Stimulated activated CD4-positive, alpha-beta T cell treated with anti-CD3 and anti-CD28 coated beads, Interleukin-1b, Interleukin-23, amount 100 ng/mL, for 1 hour (primary cell): ENCODE results near the gene MCEMP1.

Source experiments
- DNase-seq, 2 donors: peaks; one replicate each; pipeline ENCODE4 v3.0.0-alpha.2; 2020; ENCODE audit warnings: low read depth in 2 of 2

The MCEMP1 gene

GRCh38 chr19:7670790-7671189, 6.1 kb upstream of the MCEMP1 start:
- no peak for DNase-seq

- no peak for DNase-seq
Observed at GRCh38 chr19:7672522-7672921, 4.4 kb upstream of the MCEMP1 start.

DNA sequence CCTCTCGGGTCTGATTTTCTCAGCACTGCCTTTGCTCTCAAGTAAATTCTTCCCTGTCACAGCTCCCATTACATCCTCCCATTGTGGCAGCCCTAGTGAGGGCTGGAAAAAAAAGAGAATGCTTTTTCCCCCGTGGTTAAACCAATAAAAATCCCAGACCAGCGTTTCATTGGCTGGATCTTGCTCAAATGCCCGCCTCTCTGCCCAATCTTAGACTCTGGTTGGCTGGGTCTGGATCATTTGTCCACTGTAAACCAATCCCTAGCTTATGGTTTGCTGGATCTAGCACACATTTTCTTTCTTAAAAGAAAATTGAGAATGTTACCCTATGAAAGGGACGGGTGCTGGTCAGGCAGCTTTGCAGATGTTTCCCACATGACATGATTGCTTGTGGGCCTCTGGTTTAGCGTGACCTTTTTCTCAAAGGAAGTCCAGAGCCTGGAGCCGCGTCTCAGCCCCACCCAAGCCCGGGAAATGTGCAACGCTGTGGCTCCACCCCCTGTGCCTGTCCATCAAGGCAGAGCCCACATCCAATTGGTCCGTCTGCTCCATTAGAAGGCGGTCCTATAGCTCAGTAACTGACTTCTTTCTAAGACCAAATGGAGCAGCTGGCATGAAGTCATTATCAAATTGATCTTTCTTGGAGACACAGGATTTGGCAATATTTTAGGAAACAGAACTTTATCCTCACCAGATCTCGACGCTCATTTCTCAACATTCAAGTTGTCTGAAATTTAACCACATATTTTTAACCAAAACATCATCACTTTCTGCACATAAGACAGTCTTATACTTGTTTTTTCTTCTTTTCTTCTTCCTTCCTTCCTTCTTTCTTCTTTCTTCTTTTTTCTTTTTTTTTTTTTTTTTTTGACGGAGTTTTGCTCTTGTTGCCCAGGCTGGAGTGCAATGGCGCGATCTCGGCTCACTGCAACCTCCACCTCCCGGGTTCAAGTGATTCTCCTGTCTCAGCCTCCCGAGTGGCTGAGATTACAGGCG, 2.6 kb upstream of the MCEMP1 start:
- DNase-seq: no peak

- no peak for DNase-seq
Observed at GRCh38 chr19:7676376-7676775, 514 bp upstream of the MCEMP1 start.

- DNase-seq: no peak
Observed at GRCh38 chr19:7677669-7678311, 900 bp downstream of the MCEMP1 start.

- DNase-seq: peak; percentile 31 to 49
Observed at GRCh38 chr19:7678971-7679751, 2.3 kb downstream of the MCEMP1 start.

DNA sequence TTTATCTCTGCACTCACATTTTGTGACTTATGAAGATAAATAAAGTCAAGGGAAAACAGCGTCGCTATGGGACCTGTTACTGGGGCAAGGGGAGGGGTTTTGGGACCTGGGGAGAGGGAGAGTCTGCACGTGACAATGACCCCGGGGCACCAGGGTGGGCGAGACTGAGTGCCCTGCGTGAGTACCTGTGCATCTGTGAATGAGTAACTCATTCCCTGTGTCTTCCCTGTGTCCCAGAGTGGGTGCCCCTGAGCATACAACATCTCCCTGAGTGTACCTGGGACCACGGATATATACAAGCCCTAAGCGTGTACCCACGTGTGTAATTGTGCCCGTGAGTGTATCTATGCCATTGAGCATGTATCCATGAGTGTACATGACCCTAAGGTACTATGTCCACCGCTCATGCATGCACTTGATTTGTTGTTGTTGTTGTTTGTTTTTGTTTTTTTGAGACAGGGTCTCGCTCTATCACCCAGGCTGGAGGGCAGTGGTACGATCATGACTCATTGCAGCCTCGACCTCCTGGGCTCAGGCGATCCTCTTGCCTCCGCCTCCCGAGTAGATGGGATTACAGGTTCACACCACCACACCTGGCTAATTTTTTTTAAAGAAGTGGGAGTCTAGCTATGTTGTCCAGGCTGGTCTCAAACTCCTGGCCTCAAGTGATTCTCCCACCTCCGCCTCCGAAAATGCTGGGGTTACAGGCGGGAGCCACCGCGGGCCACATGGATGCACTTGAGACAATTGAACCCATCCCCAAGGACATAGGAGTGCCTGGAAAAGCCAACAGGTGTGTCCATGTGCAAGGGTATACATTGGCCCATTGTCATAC, 3.1 kb downstream of the MCEMP1 start:
- no peak for DNase-seq

DNA sequence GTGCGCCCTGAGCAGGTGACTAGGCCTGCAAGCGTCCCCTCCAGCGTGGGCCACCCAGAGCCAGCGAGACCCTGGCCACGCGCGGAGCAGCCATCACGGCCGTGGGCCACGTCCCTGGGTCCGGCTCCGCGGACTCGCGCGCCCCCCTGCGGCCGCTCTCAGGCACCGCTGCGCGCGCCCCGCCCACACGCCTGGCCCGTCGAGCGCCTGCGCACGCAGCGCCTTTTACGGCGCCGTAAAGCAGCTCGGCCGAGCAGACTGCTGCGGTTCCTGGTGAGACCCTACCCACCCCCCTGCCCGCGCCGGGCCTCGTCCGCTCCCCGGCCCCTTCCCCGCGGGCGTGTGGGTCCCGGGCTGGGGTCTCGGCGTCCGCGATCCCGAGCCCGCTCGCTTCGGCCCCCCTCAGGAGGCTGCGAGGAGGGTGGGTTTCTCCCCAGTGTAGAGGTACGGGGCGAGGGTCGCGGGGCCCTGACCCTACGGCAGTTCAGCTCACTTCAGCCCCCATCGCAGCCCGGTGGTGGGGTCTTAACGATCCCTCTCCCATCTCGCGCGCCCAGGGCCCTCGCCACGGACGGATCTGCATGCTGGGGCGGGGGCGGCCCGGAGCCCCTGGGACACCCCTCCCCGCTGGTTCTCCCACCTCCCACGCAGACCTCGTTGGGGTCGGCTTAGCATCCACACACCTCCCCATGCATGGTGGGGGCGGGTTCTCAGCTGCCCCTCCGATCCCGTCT, 3.9 kb downstream of the MCEMP1 start, which contains the start of gene TRAPPC5:
TRAPPC5 (plus strand) TSS at position 228 of the 734 bp plus-strand sequence. CDS start 1,421 bp downstream, outside the sequence.
- DNase-seq: peak; percentile 70 to 78

- DNase-seq: peak; percentile 57 to 71
Observed at GRCh38 chr19:7681340-7682174, 4.7 kb downstream of the MCEMP1 start.

DNA sequence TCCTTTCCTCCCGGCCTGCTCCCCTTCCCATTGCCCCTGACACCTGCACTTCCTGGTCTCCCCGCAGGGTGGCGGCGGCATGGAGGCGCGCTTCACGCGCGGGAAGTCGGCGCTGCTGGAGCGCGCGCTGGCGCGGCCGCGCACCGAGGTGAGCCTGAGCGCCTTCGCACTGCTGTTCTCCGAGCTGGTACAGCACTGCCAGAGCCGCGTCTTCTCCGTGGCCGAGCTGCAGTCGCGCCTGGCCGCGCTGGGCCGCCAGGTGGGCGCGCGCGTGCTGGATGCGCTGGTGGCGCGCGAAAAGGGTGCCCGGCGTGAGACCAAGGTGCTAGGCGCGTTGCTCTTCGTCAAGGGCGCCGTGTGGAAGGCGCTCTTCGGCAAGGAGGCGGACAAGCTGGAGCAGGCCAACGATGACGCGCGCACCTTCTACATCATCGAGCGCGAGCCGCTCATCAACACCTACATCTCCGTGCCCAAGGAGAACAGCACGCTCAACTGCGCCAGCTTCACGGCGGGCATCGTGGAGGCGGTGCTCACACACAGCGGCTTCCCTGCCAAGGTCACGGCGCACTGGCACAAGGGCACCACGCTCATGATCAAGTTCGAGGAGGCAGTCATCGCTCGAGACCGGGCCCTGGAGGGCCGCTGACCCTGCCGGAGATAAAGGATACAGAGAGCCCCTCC, 5.4 kb downstream of the MCEMP1 start:
- no peak for DNase-seq

DNA sequence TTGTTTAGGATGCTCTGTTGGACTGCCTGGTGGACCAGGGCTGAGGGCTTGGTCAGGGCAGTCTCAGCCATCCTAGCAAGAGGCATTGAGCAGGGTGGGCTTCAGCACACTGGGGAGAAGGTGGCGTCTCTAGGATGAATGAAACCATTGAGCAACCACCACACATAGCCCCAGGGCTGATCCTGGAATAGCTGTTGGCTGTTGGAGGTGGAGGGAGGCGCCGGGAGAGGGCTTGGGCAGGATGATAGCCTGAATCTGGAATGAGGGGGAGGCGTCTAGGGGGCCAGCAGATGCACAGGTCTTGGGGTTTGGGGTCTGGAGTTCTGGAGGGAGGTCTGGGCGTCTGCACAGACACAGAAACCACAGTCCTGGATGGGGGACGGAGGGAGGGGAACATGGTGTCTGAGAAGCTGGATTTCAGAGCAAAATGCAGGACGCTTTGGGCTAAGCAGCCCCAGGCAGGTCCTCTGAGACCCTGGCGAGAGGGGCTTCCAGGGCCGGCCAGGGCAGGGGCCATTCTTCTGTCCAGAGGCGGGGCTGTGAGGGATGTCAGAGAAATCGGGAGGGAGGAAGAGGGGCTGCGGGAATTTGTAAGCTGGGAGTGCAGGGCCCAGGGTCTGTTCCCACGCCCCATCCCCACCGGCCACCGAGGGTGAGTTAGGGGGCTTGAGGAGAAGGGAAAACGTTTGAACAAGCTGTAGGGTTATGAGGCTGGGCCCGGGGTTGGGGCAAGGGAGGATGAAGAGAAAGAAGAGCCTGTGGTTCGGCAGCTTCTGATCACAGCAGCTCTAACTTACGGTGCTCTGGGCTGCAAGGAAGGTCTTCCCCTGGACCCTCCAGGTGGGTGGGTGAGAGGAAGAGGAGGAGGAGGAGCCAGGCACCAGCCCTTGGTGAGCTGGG, 8.9 kb downstream of the MCEMP1 start:
- DNase-seq: no peak

- no peak for DNase-seq
Observed at GRCh38 chr19:7687177-7687576, 10.3 kb downstream of the MCEMP1 start.

- DNase-seq: no peak
Observed at GRCh38 chr19:7689165-7689564, 12.3 kb downstream of the MCEMP1 start.

- no peak for DNase-seq
Observed at GRCh38 chr19:7690779-7691258, 13.9 kb downstream of the MCEMP1 start.

DNA sequence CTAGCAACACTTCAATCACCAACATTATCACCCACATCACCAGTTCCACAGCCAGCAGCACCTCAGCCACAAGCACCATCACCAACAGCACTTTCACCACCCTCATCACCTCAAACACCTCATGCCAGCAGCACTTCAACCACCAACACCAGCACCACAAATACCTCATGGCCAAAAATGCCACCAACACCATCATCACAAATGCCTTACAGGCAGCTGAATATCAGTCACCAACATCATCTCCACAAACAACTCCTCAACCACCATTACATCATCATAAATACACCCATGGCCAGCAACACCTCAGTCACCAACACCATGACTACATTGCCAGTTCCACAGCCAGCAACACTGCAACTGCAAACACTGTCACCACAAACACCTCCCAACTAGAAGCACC, 14.6 kb downstream of the MCEMP1 start:
- no peak for DNase-seq

DNA sequence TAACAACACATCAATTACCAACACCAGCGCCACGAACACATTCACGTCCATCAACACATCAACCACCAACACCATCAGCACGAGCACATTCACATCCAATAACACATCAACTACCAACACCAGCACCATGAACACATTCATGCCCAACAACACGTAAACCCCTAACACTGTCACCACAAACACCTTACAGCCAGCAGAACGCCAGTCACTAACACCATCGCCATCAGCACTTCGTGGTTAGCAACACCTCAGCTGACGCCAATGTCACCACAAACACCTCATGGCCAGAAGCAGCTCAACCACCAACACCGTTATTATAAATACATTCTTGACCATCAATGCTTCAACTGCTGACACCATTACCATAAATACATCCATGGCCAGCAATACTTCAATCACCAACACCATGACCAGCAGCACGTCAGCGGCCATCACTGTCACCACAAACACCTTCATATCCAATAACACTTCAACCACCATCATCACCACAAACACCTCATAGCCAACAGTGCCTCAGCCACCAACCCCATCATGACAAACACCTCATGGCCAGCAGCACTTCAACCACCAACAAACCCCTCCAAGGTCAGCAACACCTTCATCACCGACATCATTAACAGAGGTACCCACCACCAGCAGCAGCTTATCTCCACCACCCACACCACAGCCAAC, 15.7 kb downstream of the MCEMP1 start:
- no peak for DNase-seq

DNA sequence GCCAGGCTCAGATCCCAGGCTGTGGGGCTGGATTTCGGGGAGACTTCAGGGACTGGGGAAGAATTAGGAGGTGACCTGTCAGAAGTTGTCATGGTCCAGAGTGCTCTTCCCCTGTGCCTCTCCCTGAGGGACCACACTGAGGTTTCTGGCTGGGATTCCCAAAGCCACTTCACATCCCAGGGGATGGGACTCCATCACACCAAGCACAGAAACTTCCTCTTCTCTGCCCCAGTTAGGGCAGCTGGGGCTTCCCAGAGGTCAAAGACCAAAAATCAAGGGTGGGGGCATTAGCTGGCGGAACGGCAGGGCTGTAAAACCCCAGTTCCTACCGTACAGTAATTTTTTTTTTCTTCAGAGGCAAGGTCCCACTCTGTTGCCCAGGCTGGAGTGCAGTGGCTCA, 17.6 kb downstream of the MCEMP1 start:
- DNase-seq: no peak
